ES-I3 (cell line): ENCODE data around the gene SLC16A14.

Experiments used
- H3K36me3 ChIP-seq: 2 replicates; pipeline ENCODE4 v1.6.1; 2013; ENCODE audit warnings: mild to moderate bottlenecking, low read length, control low read depth, moderate library complexity; ENCODE audit not compliant: insufficient read depth
- H3K4me1 ChIP-seq: 2 replicates; pipeline ENCODE4 v1.6.1; 2013; ENCODE audit warnings: mild to moderate bottlenecking, control low read depth, low read length; ENCODE audit not compliant: insufficient read depth
- H3K9ac ChIP-seq: 2 replicates; pipeline ENCODE4 v1.6.1; 2013; ENCODE audit warnings: low read depth, mild to moderate bottlenecking, low read length, moderate library complexity
- H3K9me3 ChIP-seq: 2 replicates; pipeline ENCODE4 v1.6.1; 2013; ENCODE audit warnings: mild to moderate bottlenecking, low read length, moderate library complexity; ENCODE audit not compliant: control insufficient read depth, insufficient read depth

Gene SLC16A14

GRCh38 chr2:230053753-230054478 lies 14.8 kb downstream of the SLC16A14 start:
- H3K36me3 ChIP-seq = no peaks in the 10 kb centered on the region
- H3K9me3 ChIP-seq = no peaks in the 10 kb centered on the region
- H3K9ac ChIP-seq = no peak overlapping the region
- 0 out of 2 replicates have a peak, but pooled peaks cover 5% of the 10 kb centered on the region for H3K4me1 ChIP-seq

- no peaks in the 10 kb centered on the region for H3K36me3 ChIP-seq
- 0 out of 2 replicates have a peak, but pooled peaks cover 5% of the 10 kb centered on the region for H3K4me1 ChIP-seq
- H3K9ac ChIP-seq = no peak overlapping the region
- H3K9me3 ChIP-seq = no peaks in the 10 kb centered on the region
These were observed 16.4 kb downstream of the SLC16A14 start for GRCh38 chr2:230052299-230052698.

- no peak overlapping the region for H3K9ac ChIP-seq
- no peaks in the 10 kb centered on the region for H3K9me3 ChIP-seq
These were observed 18.6 kb downstream of the SLC16A14 start for GRCh38 chr2:230050136-230050535.

GRCh38 chr2:230048010-230048671 lies 20.6 kb downstream of the SLC16A14 start:
- H3K9me3 ChIP-seq = no peaks in the 10 kb centered on the region
- no peak overlapping the region for H3K9ac ChIP-seq
- H3K36me3 ChIP-seq = no peaks in the 10 kb centered on the region
- H3K4me1 ChIP-seq = no peaks in the 10 kb centered on the region

More at GRCh38 chr2:230050136-230050535, 18.6 kb downstream of the SLC16A14 start:
- H3K4me1 ChIP-seq = 0 out of 2 replicates have a peak, but pooled peaks cover 5% of the 10 kb centered on the region
- no peaks in the 10 kb centered on the region for H3K36me3 ChIP-seq

GRCh38 chr2:230046491-230046890 lies 22.2 kb downstream of the SLC16A14 start:
- H3K36me3 ChIP-seq = no peaks in the 10 kb centered on the region
- H3K9me3 ChIP-seq = no peaks in the 10 kb centered on the region
- no peak overlapping the region for H3K9ac ChIP-seq
- no peaks in the 10 kb centered on the region for H3K4me1 ChIP-seq

GRCh38 chr2:230043461-230043860 lies 25.3 kb downstream of the SLC16A14 start:
- Histone ChIP-seq H3K9ac (no peak overlapping the region), H3K4me1 (peaks cover 4% of the 10 kb centered on the region; the same call in 1 of the 2 replicates), H3K9me3 (no peaks in the 10 kb centered on the region), H3K36me3 (no peaks in the 10 kb centered on the region)

- no peaks in the 10 kb centered on the region for H3K9me3 ChIP-seq
- H3K4me1 ChIP-seq = peaks cover 4% of the 10 kb centered on the region; the same call in 1 of the 2 replicates
- H3K9ac ChIP-seq = no peak overlapping the region
- H3K36me3 ChIP-seq = no peaks in the 10 kb centered on the region
These were observed 25.7 kb downstream of the SLC16A14 start for GRCh38 chr2:230043025-230043424.

GRCh38 chr2:230042195-230042594 lies 26.5 kb downstream of the SLC16A14 start:
- H3K4me1 ChIP-seq = peaks cover 4% of the 10 kb centered on the region; the same call in 1 of the 2 replicates
- H3K9me3 ChIP-seq = no peaks in the 10 kb centered on the region
- H3K36me3 ChIP-seq = no peaks in the 10 kb centered on the region
- no peak overlapping the region for H3K9ac ChIP-seq

- Histone ChIP-seq H3K9ac (no peak overlapping the region), H3K9me3 (no peaks in the 10 kb centered on the region), H3K4me1 (no peaks in the 10 kb centered on the region), H3K36me3 (no peaks in the 10 kb centered on the region)
These were observed 45.4 kb downstream of the SLC16A14 start for GRCh38 chr2:230023313-230023712.

- Histone ChIP-seq H3K4me1 (no peaks in the 10 kb centered on the region), H3K9ac (no peak overlapping the region), H3K9me3 (no peaks in the 10 kb centered on the region; the same call in 1 of the 2 replicates), H3K36me3 (no peaks in the 10 kb centered on the region)
These were observed 49.0 kb downstream of the SLC16A14 start for GRCh38 chr2:230019742-230020141.

GRCh38 chr2:230018153-230018552 lies 50.6 kb downstream of the SLC16A14 start:
- no peaks in the 10 kb centered on the region; the same call in 1 of the 2 replicates for H3K9me3 ChIP-seq
- H3K4me1 ChIP-seq = no peaks in the 10 kb centered on the region
- H3K9ac ChIP-seq = no peak overlapping the region
- no peaks in the 10 kb centered on the region for H3K36me3 ChIP-seq

- Histone ChIP-seq H3K9me3 (no peaks in the 10 kb centered on the region; the same call in 1 of the 2 replicates), H3K9ac (no peak overlapping the region), H3K36me3 (no peaks in the 10 kb centered on the region), H3K4me1 (no peaks in the 10 kb centered on the region)
These were observed 51.9 kb downstream of the SLC16A14 start for GRCh38 chr2:230016844-230017243.

- H3K4me1 ChIP-seq = no peaks in the 10 kb centered on the region
These were observed 56.3 kb downstream of the SLC16A14 start for GRCh38 chr2:230012267-230012884.

GRCh38 chr2:230011617-230012016 lies 57.1 kb downstream of the SLC16A14 start:
- H3K4me1 ChIP-seq = no peaks in the 10 kb centered on the region
- H3K9ac ChIP-seq = no peak overlapping the region
- no peaks in the 10 kb centered on the region for H3K9me3 ChIP-seq
- H3K36me3 ChIP-seq = no peaks in the 10 kb centered on the region

More at GRCh38 chr2:230012267-230012884, 56.3 kb downstream of the SLC16A14 start:
- H3K9me3 ChIP-seq = no peaks in the 10 kb centered on the region
- H3K9ac ChIP-seq = no peak overlapping the region
- no peaks in the 10 kb centered on the region for H3K36me3 ChIP-seq
